ENCODE data around the gene MED20.

The MED20 gene

GRCh38 chr6:41940759-41941279 is 19.9 kb upstream of the MED20 start:
- peak; percentile 39 for DNase-seq

DNA sequence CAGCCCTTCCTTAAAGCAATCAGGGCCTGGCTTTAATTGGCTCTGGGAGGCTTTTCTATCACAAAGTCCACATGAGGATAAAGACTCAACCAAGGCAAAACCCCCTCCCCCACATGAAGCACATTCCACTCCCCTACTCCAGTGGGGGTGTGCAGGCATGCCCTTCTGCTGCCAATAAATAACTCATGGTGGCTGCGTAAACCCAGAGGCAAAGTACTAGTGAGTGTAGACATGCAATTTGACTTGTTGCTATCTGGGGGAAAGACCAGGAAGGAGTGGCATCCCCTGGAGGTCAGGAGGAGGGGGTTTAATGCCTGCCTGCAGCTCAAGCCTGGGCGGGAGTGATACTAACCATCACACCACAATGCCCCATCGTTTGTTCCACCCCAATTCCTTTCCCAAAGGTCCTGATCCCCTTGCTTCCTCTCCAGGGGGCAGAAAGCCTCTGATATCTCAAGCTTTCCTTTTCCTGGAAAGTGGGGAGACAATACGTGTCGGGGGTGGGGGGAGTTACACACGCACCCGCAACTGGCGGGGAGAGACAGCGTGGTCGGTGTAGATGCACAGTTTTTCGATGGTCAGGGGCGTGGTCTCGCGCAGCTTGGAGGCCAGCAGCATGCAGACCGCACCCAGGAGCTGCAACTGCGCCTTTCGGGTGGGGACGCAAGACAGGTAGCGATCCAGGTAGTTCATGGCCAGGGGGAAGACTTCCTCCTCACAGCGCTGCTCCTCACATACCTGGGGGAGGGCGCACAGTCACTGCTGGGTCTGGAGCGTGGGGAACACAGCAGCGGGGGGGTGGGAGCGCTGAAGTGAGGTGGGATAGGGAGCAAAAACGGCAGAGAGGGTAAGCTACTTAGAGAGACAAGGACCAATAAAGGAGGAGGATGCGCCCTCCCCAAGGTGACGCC is 19.2 kb upstream of the MED20 start:
- no peak for DNase-seq

DNA sequence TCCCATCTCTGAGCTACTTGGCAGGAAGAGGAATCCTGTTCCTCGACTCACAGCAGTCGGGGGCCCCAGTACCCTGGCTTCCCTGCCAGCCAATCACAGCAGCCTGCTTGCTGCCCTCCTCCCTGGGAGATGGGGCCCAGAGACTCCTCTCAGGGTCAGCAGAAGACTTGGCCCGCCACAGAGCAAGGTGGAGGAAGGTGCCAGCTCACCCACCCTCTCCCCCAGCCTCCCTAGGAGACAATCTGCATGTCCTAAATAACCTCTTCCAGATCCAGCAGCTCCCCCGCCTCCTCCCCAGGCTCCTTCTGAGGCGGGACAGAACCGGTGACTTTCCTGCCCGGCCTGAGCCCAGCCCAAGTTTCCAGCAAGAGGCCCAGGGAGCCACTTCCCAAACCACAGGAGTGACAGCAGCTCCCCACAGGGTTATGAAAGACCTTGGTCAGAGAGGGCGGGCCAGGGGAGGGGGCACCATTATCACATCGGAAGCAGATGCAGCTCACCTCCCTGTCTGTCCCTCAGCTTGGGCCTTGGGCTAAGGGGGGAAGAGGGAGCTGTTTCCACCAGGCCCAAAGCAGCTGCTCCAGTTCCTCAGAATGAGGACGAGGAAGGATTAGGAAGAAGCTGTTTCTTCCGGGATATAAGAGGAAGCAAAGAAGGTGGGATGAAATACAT is 18.4 kb upstream of the MED20 start:
- no peak for DNase-seq

GRCh38 chr6:41938590-41939175 is 17.7 kb upstream of the MED20 start:
- DNase-seq: no peak

GRCh38 chr6:41937861-41938574 is 17.1 kb upstream of the MED20 start:
- DNase-seq: no peak

GRCh38 chr6:41937472-41937860 is 16.5 kb upstream of the MED20 start:
- no peak for DNase-seq

GRCh38 chr6:41936073-41936837 is 15.3 kb upstream of the MED20 start:
- peak; percentile 82 for DNase-seq

DNA sequence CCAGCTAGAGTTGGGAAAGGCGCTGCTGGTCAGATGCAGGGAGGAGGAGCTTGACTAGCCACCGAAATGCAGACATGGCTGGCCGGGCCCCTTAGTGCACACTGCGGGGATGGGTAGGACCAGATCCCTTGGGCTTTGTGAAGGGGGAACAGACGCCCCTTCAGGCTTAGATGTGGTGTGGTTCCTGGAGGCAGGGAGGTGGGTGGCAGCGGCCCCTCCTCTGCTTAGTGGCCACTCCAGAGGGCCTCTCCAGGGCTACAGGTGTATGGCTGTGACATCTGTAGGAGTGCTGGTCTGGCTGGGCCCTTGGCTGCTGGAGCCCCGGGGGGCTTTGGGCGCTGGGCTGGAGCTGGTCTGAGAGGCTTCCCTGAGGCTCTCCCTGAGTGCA is 14.7 kb upstream of the MED20 start:
- DNase-seq: no peak

DNA sequence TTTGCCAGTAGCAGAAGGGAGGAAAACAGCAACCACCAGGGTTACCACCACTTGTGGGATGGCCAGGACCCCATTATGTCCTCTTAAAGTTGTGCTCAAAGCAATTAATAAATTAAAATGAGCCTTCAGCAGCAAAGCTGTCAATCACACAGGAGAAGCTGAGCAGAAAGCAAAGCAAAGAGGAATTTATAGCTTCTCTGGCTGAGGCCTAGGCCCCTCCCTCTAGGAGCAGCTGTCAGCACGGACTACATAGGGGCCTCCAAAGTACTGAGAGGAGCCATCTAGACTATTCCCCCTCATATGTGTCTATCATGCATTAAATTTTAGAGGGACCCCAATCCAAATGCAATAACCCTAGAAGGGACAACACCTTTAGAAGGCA is 14.2 kb upstream of the MED20 start:
- DNase-seq: no peak

- DNase-seq: no peak
Observed at GRCh38 chr6:41934278-41935192, 13.6 kb upstream of the MED20 start.

GRCh38 chr6:41932378-41932777 is 11.4 kb upstream of the MED20 start:
- DNase-seq: no peak

GRCh38 chr6:41931792-41932191 is 10.9 kb upstream of the MED20 start:
- DNase-seq: no peak

GRCh38 chr6:41929924-41930323 is 9.0 kb upstream of the MED20 start:
- no peak for DNase-seq

GRCh38 chr6:41927253-41927652 is 6.3 kb upstream of the MED20 start:
- no peak for DNase-seq

GRCh38 chr6:41922154-41922553 is 1.2 kb upstream of the MED20 start:
- no peak for DNase-seq

GRCh38 chr6:41921712-41921998 is 716 bp upstream of the MED20 start:
- DNase-seq: peak; percentile 31

DNA sequence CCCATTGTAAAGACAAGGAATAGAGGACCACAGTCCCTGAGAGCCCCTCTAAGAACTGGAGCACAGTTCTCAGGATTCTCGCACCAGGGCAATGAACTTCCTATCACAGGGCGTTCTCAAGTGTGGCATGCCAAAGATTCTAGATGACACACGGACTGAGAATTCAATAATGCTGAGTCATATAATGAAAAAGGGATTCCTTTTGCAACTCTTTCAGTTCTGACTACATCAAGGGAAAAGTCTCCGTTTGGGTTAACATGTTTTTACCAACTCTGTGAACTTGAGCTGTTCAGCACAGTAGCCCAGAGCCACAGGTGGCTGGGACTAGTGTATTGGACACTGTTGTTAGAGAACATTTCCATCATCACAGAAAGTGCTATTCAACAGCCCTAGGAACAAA is 3.4 kb downstream of the MED20 start:
- no peak for DNase-seq

- DNase-seq: no peak
Observed at GRCh38 chr6:41914869-41915530, 5.9 kb downstream of the MED20 start.

DNA sequence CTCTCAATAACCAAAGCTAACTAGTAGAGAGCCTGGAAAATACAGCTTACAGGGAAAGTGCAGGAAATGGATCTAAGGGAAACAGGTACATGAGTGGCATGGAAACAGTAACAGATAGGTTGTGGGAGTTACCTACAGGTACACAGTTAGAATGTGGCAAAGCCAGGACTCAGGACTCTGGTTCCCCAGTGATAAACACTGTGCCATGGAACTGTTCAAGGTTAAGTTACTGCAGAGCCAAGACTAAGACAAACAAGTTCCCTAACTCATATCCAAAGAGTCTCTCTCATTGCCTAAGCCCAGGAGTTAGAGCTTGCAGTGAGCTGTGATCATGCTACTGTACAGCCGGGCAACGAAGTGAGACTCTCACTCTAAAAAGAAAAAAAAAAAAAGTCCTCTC is 6.6 kb downstream of the MED20 start:
- DNase-seq: no peak

DNA sequence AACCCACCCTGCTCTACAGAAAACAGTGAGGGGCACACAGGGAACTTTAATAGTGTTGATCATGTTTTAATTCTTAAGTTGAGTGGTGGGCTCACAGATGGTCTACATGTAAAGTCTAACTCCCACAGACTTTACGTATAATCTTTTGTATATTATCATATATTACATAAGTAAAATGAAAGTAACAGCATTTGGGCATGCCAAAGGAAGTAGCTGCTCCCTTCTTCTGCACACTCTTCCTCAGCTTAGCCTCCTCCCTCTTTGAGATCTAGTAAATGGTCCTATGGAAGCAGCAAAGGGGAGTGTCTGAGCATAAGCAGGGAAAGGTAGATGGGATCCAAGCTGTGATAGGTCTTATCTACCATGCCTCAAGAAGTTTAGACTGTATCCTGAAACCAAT is 11.2 kb downstream of the MED20 start:
- DNase-seq: no peak
